Activated gamma-delta T cell treated with anti-CD3 and anti-CD28 coated beads, Interleukin-2, amount 50 U/mL, for 16 hours (primary cell): Measurements from ENCODE around the gene EPG5.

Experiments used
- DNase-seq: peaks from one replicate; pipeline ENCODE4 v3.0.0-alpha.2; 2020; ENCODE audit warnings: low read depth

Gene EPG5

DNA sequence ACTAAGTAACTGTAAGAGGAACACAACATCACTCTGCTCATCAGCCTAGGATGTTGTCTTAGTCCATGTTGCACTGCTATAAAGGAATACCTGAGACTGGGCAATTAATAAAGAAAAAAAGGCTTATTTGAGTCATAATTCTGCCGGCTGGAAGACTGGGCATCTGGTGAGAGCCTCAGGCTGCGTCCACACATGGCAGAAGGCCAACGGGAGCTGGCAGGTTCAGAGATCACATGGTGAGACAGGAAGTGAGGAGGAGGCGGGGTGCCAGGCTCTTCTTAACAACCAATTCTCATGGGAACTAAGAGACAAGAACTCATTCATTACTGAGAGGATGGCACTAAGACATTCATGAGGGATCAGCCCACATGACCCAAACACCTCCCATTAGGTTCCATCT lies 46.8 kb downstream of the EPG5 start:
- DNase-seq: no peak

DNA sequence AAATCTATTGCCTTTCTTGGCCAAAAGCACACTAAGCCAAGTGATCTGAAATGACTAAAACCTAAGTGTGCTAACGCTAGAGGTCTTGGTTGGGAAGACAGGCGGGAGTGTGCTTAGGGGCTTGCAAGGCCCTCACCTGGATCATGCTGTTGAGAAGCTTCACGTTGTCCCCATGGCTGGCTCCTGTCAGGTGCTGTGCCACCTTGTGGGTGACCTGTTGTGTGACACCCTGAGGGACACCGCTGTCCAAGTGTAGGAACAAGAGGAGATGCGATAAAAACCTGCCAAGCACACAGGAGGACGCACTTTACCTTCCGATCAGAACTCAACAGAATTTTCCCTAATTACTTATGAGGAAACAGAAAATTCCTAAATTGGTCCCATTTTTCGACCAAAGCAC lies 50.8 kb downstream of the EPG5 start:
- DNase-seq: no peak

DNA sequence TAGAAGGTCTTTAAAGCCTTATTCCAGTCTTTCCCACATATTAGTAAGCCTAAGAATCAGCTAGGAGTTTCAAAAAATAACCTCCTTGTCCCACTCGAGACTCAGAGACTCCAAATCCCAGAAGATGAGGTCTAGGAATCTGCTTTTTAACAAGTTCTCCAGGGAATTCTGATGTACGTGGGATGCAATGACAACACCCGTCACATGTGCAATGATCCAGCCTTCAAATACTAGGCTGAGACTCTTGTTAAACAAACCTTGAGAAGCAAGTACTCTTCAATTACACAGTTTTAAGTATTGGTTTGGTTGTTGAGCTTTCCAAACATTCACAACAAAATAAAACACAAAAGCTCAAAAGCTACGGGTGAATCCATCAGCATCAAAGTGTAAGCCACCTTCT lies 53.9 kb downstream of the EPG5 start:
- DNase-seq: no peak

DNA sequence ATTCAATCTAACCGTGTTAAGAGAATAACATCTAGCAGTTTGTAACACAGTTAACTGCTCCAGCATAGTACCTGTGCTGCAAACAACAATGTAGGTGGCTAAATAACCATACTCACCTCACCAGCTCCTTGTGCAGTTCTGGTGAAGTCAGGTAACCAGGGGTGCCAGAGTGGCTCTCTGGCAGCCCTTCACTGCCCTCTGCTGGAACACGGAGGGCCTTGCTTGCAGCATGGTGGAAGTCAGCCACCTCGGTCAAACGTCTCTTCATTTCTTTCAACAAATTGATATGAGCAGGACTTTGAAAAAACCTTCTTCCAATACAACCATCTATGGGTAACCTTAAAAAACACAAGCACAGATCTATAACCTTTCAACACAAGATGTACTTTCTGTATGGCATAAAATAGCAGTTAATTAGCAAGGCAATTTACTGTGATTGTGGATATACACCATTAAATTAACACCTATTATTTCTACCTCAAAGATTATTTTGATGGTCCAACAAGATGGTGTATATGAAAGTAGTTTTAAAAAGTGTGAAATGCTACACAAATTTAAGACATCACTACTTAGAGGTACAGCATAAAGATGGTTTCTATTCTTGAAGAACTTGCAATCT lies 56.6 kb downstream of the EPG5 start:
- DNase-seq: peak; percentile 35

DNA sequence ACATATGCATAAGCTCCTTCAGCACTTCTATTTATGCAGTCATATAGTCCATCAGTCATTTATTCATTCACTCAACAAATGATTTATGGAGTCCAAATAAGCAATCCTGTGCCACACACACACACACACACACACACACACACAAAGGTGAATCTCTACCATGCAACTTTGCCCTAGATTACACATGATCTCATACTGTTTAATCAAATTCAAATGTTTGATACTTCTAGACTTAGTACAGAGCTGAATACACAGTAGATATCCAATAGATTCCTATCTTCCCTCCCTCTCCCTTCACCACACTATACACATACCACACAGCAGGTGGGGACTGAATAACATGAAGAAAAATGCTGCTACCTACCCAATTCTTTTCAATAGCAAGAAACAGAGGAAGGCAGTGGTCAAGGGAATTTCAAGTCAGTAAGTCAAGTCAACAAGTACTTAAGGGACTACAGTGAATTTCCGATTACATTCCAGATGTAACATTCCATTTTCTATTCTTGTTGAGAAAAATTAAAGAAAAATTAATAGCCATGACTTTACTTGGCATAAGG lies 65.4 kb downstream of the EPG5 start:
- no peak for DNase-seq

DNA sequence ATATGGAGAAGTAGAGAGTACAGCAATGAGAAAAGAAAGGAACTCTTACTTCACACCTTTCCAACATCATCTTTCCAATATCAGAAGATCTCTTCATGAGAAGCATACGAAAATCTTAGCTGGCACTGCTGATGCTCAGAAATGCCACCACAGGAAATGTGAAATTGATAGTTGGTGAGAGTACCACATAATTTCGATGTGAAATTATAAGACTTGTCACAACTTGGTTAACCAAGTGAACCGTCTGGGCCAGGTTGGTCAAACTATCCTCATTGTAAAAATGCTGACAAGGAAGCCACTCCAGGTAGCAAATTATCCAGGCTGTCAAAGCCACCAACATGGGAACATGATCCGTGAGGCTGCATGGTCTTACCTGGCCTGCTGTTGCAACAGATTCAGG lies 66.5 kb downstream of the EPG5 start:
- no peak for DNase-seq

DNA sequence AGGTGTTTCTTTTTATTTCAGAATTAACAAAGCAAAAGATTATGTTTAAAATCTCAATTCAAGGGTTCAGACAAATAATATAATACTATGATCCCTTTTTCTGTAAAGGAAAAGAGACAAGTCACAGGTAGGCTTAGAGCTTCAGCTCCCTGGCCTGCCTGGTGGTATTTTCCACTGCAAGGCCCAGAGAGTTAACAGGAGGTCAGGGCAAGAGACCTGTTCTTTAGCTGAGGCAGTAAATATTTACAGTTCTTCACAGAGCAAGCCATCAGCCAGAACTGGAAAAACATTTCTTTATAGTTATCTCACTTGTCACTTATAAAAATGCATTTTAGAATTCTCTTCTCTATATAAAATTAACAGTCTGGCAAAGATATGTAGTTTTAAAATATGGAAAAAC lies 70.1 kb downstream of the EPG5 start:
- no peak for DNase-seq

DNA sequence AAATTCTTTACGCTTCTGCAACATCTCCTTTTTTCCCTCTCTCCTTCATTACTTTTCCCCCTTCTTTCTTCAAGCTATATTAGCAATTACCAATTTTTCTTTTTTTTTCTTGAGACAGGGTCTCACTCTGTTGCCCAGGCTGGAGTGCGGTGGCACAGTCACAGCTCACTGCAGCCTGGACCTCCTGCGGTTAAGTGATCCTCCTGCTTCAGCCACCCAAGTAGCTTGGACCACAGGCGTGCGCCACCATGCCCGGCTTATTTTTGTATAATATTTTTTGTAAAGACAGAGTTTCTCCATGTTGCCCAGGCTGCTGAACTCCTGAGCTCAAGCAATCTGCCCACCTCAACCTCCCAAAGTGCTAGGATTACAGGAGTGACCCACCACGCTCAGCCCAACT lies 70.7 kb downstream of the EPG5 start:
- DNase-seq: no peak

DNA sequence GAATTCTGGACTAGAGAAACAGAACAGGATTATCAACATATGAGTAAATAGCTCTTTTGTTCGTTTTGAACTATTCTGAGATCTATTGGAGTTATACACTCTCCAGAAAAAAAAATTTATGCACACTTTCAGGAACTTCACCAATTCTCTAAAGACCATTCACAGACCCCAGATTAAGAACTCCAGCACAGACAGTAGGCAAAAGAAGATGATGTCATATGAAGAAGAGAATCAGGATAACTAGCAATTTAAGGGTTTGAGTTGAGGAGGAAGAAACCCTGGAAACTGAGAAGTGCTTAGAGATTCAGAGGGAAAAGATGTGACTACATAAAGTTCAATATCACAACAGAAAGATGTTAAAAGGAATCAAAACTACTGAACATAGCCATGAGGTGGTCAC lies 71.8 kb downstream of the EPG5 start:
- no peak for DNase-seq

DNA sequence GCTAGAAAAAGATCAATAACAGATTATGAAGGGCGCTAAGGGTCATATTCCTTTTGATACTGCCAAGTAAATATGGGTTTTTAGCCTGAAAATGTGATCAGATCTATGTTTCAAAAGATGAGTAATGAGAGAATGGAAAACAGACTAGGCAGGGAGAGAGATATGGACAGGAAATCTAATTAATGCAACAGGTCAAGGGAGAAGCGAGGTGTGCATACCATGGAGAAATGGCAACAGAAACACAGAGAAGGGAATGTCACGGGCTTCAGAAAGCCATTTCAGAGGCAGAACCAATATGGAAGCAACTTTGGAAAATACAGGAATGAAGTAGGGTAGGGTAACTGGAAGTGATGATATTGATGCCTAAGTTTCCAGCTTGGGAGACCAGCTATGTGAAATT lies 72.3 kb downstream of the EPG5 start:
- DNase-seq: no peak

DNA sequence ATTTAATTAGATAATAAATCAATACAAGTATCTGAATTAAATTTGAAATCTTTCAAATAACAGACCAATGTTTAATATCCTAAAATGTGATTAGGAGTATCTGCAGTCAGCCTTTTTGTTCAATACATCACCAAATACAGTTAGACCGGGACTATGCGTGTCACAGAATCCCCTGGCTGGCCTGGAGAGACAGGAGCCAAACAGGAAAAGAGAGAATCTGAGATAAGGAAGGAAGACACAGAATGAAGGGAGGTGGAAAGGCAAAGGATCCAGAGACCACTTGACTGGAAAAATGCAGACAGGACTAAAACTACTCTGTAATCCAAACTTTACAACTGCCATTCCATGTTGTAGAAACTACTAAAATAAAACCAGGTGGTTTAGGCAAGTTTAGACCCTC lies 75.3 kb downstream of the EPG5 start:
- DNase-seq: no peak

DNA sequence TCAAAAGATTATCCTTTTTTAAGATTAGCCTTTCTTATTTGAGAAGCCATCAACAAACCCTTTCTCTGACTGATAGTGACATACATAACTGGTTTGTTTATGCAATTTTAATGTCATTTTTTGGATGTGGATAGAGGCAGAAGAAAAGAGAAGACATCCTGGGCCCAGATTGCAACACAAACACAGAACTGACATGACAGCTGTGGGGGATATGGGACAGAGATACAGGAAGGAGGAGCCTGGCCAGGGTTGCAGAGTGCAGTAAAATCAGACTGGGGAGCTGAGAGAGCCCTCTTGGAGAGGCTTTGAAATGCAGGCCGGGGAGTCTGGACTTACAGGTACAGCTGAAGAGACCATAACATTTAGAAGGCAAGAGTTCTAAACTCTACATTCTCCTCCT lies 76.5 kb downstream of the EPG5 start:
- no peak for DNase-seq

DNA sequence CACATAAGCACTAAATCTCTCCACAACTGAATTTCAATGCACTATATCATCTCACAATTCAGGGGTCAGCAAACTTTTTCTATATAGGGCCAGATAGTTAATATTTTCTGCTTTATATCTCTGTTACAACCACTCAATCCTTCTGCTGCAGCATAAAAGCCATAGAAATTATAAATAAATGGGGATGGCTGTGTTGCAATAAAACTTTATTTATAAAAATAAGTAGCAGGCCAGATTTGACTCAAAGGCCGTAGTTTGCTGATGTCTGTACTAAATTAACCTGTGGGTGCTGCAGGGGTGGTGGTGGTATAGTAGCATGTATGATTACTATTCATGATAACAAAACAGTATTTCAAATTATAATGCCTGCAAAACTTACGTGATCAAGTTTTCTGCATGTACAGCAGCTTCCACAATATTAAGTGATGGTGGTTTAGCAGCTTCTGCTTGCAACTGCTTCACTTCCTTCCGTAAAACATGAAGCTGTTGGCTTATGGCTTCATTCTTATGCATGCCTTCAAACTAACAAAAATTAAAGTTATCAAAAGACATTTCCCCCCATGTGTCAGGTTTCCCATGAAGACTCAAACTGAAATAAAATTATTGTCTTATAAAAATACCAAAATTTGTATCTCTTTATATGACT lies 77.6 kb downstream of the EPG5 start:
- DNase-seq: no peak

DNA sequence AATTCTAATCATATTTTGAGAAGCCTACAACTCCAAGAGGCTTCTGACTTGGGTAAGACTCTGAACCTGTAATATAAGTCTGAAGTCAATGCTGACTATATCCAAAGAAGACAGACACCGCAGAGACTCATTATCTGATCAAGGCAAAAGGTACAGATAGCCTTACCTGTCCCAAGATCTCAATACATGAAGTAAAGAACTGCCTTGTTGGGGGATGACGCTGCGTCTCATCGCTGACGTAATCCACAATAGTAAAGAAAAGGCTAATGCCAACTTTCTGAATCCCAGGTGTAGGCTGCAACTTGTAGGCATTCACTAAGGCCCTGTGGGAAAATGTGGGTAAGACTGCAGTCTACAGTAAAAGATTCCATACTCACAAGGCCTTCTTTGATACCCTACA lies 79.5 kb downstream of the EPG5 start:
- no peak for DNase-seq

DNA sequence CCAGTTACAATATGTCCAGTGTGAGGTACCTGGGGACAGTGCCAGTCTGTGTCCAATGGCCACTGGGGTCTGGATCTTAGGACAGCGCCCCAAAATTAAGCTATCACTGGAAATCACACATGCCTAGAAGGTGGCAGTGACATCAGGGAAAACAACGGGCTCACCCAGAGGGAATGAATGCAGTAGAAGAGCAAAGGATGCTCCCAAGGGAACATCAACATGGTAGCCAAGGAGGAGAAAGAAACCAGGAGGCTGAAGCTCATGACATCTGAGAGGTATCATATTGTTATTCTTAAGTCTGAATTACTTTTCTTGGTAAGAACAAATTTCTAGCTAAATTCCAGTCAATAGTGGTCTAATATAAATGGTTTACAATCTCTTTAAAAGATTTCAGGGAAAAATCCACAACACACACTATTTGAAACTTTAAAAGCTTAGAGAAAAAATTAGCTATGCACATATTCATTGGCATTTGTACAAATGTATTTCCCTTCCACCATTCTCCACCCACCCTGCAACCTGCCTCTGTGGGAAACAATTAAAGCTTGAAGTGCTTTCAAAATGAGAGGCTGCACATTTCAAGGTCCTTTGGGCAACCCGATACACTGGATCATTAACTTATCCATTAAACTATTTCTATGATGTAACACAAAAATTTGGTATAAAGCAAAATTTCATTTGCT lies 86.1 kb downstream of the EPG5 start:
- DNase-seq: no peak

DNA sequence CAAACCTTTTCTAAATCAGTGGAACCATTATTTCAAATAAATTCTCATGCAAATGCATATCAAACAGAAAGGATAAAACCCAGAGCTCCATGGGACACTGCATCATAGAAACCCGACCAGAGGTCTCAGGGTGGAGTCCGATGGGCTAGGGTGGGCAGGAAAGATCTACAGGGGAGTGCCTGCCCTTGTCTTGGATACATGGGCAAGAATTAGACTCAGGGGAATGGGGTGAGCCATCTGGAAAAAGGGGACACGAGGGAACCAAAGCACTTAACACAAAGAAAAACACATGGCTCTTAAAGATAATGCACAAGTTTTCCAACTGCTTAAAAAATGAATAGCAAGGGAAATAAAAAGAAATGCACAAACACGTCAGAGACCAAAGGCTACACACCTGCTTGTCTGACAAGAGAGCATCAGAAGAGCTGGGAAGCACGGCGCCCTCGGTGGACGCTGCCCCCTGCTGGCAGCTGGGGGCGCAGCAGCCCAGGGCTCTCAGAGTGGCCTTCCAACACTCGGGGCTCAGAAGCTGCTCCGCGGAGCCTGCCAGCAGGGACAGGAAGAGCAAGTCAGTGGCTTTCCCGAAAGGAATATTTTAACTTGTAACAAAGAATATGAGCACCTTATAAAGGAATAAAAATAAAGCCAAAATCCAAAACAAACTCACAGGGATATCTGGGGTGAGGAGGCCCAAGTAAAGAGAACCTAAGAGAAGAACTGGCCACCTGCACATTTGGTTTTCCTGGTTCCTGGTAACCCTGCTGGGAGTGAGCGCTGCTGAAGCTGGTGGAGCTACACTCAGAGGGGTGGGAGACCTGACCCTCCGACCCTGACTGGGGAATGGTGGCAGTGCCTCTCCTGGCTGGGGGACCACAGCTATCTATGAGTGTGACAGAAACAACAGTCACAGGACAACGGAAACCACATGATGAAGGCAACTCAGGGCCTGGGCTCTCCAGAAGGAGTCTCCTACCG lies 87.2 kb downstream of the EPG5 start:
- peak; percentile 60 for DNase-seq

DNA sequence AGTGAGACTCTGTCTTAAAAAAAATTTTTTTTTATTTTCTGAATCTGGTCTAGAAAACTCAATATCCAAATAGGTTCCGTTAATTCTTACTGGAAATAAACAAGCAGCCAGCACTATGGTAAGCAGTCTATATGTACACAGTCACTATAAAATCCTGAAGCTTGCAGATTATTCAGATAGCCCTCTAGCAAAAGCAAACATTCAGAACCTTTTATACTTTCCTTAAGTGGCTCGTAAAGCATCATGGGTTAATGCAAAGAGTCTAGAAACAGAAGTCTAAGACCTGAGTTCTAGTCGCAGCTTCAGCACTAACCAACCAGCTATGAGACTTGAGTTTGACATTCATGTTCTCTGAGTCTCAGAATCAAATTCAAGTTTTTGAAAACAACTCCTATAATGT lies 89.7 kb downstream of the EPG5 start:
- no peak for DNase-seq

DNA sequence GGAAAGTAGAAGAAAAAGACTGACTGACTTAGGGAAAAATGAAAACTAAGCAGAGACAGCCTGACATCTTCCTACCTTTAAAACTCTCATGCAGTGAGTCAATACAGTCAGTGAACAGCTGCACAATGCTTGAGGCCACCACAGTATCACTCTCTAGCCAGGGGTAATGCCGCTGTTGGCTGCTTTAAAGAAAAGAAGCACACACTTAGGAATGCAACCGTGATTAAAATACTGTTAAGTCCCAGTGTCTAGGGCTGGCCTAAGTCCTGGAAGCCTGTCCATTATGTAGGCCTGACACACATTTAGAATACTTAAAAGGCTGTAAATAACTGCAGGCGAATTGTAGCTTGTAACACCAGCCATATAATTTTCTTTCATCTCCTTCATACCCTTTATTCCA lies 91.0 kb downstream of the EPG5 start:
- no peak for DNase-seq

DNA sequence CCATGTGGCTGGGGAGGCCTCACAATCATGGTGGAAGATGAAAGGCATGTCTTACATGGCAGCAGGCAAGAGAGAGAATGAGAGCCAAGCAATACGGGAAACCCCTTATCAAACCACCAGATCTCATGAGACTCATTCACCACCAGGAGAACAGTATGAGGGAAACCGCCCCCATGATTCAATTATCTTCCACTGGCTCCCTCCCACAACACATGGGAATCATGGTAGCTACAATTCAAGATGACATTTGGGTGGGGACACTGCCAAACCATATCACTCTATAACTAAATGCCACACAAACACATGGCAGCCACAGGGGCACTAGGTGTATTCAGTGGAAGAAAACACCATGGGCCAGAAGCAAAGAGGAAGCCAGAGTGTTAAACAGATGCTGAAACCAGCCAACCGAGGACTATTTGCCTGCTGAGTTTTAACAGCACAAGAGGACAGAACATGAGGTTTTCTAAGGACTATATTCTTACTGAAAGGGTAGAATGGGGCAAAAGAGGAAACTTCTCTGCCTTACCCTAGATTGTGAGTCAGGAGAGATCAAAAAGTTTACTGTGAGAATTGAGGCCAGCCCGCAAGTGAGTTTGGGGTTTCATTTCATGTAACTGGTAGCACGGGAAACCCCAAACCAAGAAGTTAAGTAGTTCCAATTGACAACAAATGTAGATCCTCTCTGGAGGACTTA lies 92.5 kb downstream of the EPG5 start:
- DNase-seq: peak; percentile 28

DNA sequence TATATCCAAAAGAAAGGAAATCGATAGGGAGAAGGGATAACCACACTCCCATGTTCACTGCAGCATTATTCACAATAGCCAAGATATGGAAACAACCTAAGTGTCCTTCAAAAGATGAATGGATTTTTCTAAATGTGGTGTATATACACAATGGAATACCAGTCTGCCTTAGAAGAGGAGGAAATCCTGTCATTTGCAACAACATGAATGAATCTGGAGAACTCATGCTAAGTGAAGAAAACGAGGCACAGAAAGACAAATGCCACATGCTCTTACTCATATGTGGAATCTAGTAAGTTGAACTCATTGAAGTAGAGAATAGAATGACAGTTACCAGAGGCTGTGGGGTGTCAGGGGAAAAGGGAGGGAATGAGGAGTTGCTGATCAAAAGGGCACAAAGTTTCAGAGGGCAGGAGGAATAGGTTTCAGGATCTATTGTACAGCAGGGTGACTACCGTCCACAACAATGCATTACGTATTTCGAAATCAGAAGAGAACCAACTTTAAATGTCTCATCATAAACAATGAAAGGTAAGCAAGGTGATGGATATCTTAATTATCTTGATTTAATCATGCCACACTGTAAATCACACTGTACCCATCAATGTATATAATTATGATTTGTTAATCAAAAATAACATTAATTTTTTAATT lies 95.6 kb downstream of the EPG5 start:
- no peak for DNase-seq

DNA sequence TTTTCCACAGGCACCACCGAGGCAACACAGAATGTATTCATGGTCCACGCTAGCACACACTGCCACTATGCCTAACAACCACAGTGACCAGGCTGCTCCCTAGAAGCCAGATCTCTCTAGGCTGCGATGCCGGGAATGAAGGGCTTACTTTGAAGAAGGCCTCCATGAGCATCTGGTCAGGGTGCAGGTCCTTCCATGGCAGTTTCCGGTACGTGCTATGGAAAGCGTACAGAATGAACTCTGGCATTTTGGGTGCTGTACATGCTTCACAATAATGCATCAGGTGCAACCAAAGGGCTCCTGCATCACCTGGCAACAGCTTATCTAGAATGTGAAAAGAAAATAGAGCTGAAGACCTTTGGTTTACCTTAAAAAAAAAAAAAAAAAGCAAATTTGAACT lies 96.7 kb downstream of the EPG5 start:
- no peak for DNase-seq
